Coronary artery (tissue), 2 donors: ENCODE data around the gene TMPRSS4.

Source experiments
- DNase-seq: peaks from one replicate; pipeline ENCODE4 v3.0.0-alpha.2; 2017; ENCODE audit warnings: low spot score
- H3K27ac ChIP-seq, 2 donors: fragments of 200-600 bp; sonication (generic); one replicate each; pipeline ENCODE4 v1.5.1; 2016 to 2019
- H3K4me3 ChIP-seq: fragments of 200-600 bp; sonication (generic); 2 replicates; pipeline ENCODE4 v1.5.1; 2016; ENCODE audit warnings: mild to moderate bottlenecking, moderate library complexity
- CTCF ChIP-seq: fragments of 200-600 bp; sonication (generic); IDR thresholded peaks from one replicate; pipeline ENCODE4 v1.5.1; 2019; ENCODE audit warnings: antibody characterized with exemption

TMPRSS4 gene

DNA sequence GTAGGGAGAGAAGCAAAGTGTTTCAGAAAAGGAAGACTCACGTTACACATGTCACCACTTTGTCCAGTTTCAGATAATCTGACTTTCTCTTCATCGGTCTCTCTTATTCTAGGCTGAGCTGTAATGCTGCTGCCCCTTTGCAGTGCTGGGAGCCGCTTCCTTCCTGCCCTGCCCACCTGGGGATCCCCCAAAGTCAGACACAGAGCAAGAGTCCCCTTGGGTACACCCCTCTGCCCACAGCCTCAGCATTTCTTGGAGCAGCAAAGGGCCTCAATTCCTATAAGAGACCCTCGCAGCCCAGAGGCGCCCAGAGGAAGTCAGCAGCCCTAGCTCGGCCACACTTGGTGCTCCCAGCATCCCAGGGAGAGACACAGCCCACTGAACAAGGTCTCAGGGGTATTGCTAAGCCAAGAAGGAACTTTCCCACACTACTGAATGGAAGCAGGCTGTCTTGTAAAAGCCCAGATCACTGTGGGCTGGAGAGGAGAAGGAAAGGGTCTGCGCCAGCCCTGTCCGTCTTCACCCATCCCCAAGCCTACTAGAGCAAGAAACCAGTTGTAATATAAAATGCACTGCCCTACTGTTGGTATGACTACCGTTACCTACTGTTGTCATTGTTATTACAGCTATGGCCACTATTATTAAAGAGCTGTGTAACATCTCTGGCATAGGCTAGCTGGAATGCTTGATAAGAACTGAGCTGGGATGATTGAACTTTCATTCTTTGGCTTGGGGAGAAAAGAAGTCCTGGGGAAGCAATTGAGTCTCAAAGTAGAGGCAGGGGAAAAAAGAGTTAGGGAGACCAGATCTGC is 41.1 kb downstream of the TMPRSS4 start:
- no peak for DNase-seq
- Histone ChIP-seq H3K4me3 (no peak overlapping the region), H3K27ac (no peak overlapping the region)
- TF ChIP-seq CTCF, result no peak

- H3K27ac ChIP-seq, result no peak overlapping the region
- no peak for TF ChIP-seq CTCF
- no peak overlapping the region for H3K4me3 ChIP-seq
- no peak for DNase-seq
Observed at GRCh38 chr11:118120793-118121192, 43.9 kb downstream of the TMPRSS4 start.

DNA sequence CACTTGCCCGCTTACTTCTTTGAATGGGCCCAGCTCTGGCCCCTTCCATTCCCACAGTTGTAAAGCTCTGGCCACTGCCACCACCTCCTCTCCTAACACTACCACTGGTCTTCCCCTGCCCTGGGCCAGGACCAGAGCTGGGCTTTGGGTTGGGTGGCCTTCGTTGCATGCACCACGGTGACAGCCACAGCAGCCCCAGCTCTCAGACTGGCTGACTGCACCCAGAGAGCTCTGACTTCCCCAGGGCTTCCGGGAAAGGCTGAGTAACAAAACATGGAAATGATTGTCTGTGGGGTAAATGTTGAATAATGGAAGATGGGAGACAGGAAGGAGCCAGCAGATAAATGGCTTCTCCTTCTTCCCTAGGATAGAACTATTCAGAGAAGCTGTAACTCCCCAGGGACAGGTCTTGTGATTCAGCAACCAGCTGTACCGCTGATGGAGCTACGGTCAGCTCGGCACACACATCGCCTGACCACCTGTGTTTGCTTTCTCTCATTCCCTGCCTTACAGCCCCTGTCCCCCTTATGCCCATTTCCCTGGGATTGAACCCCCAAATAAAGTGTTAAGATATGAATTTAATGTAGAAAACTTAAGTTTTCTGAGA is 48.2 kb downstream of the TMPRSS4 start:
- no peak for DNase-seq
- Histone ChIP-seq H3K27ac (no peak overlapping the region), H3K4me3 (no peak overlapping the region)
- TF ChIP-seq CTCF, result no peak

DNA sequence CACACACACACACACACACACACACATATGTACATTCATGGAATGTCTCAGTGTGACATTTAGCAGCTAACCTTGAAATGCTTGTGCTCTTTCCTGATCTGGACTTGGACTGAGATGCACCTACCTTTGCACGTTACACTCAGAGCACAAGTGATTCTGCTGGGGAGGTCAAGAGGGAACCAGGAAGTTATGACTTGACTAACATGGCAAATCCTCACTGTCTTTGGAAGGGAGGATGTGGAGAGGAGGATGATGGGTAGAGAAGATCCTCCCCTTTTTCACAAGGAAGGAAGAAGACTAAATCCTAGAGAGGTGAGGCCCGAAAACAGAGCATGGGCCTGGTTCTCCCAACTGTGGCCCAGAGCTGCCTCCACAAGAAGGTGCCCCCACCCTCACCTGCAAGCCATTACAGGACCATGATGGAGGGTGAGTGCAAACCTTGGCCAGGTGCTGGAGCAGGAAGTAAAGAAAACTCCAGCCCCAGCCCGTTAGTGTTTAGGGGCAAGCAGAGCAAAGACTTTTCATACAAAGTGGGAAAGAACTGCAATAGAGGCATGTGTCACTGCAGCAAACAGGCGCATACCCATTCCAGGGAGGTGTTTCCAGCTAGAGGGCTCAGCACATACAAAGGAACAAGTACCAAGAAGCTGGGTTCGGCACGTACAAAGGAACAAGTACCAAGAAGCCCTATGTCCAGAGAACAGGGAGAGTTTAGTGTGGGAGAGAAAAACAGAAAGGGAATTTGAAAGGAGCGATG is 49.4 kb downstream of the TMPRSS4 start:
- Histone ChIP-seq H3K27ac (no peak overlapping the region), H3K4me3 (no peak overlapping the region)
- no peak for TF ChIP-seq CTCF
- no peak for DNase-seq

DNA sequence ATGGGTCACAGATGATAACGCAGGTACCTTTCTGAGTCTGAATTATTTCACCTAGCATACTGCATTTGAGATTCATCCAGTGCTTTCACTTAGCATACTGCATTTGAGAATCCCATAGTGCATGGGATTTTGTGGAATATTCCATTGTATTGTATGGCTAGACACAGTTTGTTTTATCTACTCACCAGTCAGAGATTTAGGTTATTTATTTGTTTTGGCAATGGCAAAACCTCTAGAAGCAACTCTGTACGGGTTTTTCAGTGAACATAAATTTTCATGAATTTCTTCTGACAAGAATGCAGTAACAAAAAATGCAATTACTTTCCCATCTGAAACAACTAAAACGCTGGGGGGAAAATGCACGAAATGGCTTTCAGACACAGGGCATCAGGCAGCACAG is 51.4 kb downstream of the TMPRSS4 start:
- TF ChIP-seq CTCF, result no peak
- Histone ChIP-seq H3K4me3 (no peak overlapping the region), H3K27ac (no peak overlapping the region)
- DNase-seq, result no peak

DNA sequence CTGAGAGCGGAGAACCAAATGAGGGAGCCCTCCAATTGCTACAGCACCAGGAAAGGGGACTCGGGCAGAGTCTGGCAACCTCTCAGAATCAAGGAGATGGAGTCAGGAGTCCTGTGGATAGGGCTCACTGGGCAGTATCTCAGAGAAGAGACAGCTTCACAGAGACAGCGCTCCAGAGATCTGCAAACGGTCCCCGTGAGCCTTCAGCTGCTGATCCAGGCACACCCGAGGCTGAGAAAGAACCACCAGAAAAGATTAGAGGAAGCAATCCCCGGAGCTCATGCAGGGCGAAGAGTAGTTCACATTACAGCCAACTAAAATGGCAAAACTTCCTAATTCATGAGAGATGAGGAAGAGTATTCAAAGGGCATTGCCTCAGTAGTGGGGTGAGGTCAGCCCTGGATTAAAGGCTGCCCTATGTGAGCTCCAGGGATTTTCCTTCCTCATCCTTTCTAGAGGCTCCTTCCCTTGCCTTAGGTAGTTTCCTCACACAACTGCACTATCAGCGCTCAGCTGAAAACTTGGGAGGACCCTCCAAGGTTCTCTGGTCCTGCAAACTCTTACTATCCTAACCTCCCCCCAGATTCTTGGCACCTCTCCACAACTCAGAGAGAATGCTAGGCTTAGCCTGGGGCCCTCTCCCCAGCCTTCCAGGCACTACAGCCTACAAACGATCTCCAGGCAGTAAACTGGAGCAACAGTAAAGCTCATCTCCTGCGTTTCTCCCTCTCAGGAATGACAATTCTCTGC is 52.0 kb downstream of the TMPRSS4 start:
- DNase-seq, result no peak
- no peak overlapping the region for H3K27ac ChIP-seq
- TF ChIP-seq CTCF, result no peak
- no peak overlapping the region for H3K4me3 ChIP-seq
